H9 (cell line): Measurements from ENCODE around the gene MCF2L. TPM values are rescaled to one million over a fixed set of nuclear protein-coding genes. Genes with fewer than 3 reads are reported as not detected.

Experiments used
- DNase-seq: peaks from one replicate; pipeline ENCODE4 v3.0.0-alpha.2; 2017
- H2AFZ ChIP-seq: one replicate; pipeline ENCODE4 v1.6.1; 2013; ENCODE audit warnings: mild to moderate bottlenecking, low read length, control low read depth, moderate library complexity
- H2AK5ac ChIP-seq: 2 replicates; pipeline ENCODE4 v1.6.1; 2013; ENCODE audit warnings: low read length, control low read depth, mixed read lengths; ENCODE audit not compliant: insufficient read length
- H2BK120ac ChIP-seq: one replicate; pipeline ENCODE4 v1.6.1; 2013; ENCODE audit warnings: low read depth, mild to moderate bottlenecking, low read length, control low read depth, inconsistent platforms; ENCODE audit not compliant: poor library complexity, severe bottlenecking
- H2BK12ac ChIP-seq: 2 replicates; pipeline ENCODE4 v1.6.1; 2013; ENCODE audit warnings: low read length, control low read depth, mixed read lengths, low read depth; ENCODE audit not compliant: insufficient read length
- H2BK15ac ChIP-seq: 2 replicates; pipeline ENCODE4 v1.6.1; 2013; ENCODE audit warnings: low read depth, low read length, control low read depth
- H2BK20ac ChIP-seq: one replicate; pipeline ENCODE4 v1.6.1; 2013; ENCODE audit warnings: low read depth, mild to moderate bottlenecking, low read length, control low read depth, inconsistent platforms; ENCODE audit not compliant: poor library complexity, severe bottlenecking
- H2BK5ac ChIP-seq: 2 replicates; pipeline ENCODE4 v1.6.1; 2013; ENCODE audit warnings: low read length, control low read depth, mixed read lengths; ENCODE audit not compliant: insufficient read length
- H3K14ac ChIP-seq: 2 replicates; pipeline ENCODE4 v1.6.1; 2013; ENCODE audit warnings: low read length, control low read depth; ENCODE audit not compliant: insufficient read depth
- H3K18ac ChIP-seq: 2 replicates; pipeline ENCODE4 v1.6.1; 2013; ENCODE audit warnings: low read depth, mild to moderate bottlenecking, mixed read lengths, low read length, control low read depth; ENCODE audit not compliant: insufficient read length
- H3K23ac ChIP-seq: 2 replicates; pipeline ENCODE4 v1.6.1; 2013; ENCODE audit warnings: low read length, control low read depth, mixed read lengths, low read depth; ENCODE audit not compliant: insufficient read length
- H3K23me2 ChIP-seq: 2 replicates; pipeline ENCODE4 v1.6.1; 2013; ENCODE audit warnings: low read depth, mild to moderate bottlenecking, mixed read lengths, low read length, control low read depth; ENCODE audit not compliant: insufficient read length, poor library complexity, severe bottlenecking
- H3K27ac ChIP-seq: 2 replicates; pipeline ENCODE4 v1.5.1; 2013; ENCODE audit warnings: low read length, control low read depth, mixed read lengths, low read depth; ENCODE audit not compliant: insufficient read length
- H3K27me3 ChIP-seq: 2 replicates; pipeline ENCODE4 v1.6.1; 2013; ENCODE audit warnings: low read length, control low read depth, inconsistent platforms; ENCODE audit not compliant: insufficient read depth
- H3K4ac ChIP-seq: 2 replicates; pipeline ENCODE4 v1.6.1; 2013; ENCODE audit warnings: low read depth, mild to moderate bottlenecking, control low read depth, inconsistent platforms, low read length, moderate library complexity
- H3K4me1 ChIP-seq: 2 replicates; pipeline ENCODE4 v1.6.1; 2013; ENCODE audit warnings: low read length, control low read depth, inconsistent platforms; ENCODE audit not compliant: insufficient read depth
- H3K4me2 ChIP-seq: 2 replicates; pipeline ENCODE4 v1.6.1; 2013; ENCODE audit warnings: low read length, control low read depth, mixed read lengths; ENCODE audit not compliant: insufficient read length, insufficient read depth
- H3K56ac ChIP-seq: 2 replicates; pipeline ENCODE4 v1.6.1; 2013; ENCODE audit warnings: low read depth, mild to moderate bottlenecking, mixed read lengths, low read length, control low read depth; ENCODE audit not compliant: insufficient read length
- H3K79me1 ChIP-seq: 2 replicates; pipeline ENCODE4 v1.6.1; 2013; ENCODE audit warnings: low read depth, mild to moderate bottlenecking, moderate library complexity, low read length, control low read depth, inconsistent platforms; ENCODE audit not compliant: insufficient read depth, poor library complexity, severe bottlenecking
- H3K79me2 ChIP-seq: 2 replicates; pipeline ENCODE4 v1.6.1; 2013; ENCODE audit warnings: low read length, control low read depth, inconsistent platforms; ENCODE audit not compliant: insufficient read depth
- H3K9ac ChIP-seq: 2 replicates; pipeline ENCODE4 v1.6.1; 2013; ENCODE audit warnings: low read length, control low read depth, mixed read lengths; ENCODE audit not compliant: insufficient read length; ENCODE audit errors: extremely low read depth
- H3K9me3 ChIP-seq: one replicate; pipeline ENCODE4 v1.6.1; 2013; ENCODE audit warnings: low read depth, low read length, inconsistent platforms; ENCODE audit not compliant: control insufficient read depth
- H3T11ph ChIP-seq: one replicate; pipeline ENCODE4 v1.6.1; 2013; ENCODE audit warnings: mild to moderate bottlenecking, low read length, control low read depth, inconsistent platforms
- H4K20me1 ChIP-seq: one replicate; pipeline ENCODE4 v1.6.1; 2013; ENCODE audit not compliant: control insufficient read depth, insufficient read length, insufficient read depth
- H4K5ac ChIP-seq: 2 replicates; pipeline ENCODE4 v1.6.1; 2013; ENCODE audit warnings: low read depth, mild to moderate bottlenecking, mixed read lengths, low read length, control low read depth; ENCODE audit not compliant: insufficient read length
- H4K8ac ChIP-seq: replicated peaks from 2 replicates; pipeline ENCODE4 v1.6.1; 2013; ENCODE audit warnings: low read length, control low read depth, mixed read lengths, low read depth; ENCODE audit not compliant: insufficient read length
- H4K91ac ChIP-seq: 2 replicates; pipeline ENCODE4 v1.6.1; 2013; ENCODE audit warnings: low read depth, mild to moderate bottlenecking, moderate library complexity, mixed read lengths, low read length, control low read depth; ENCODE audit not compliant: insufficient read length
- H3K27ac Mint-ChIP-seq, 3 experiments: 2 replicates in 2 of 3; 3 replicates in 1 of 3; pipeline ENCODE4 v1.8.0; 2020 to 2021; ENCODE audit warnings: mixed read lengths in 3 of 3, mild to moderate bottlenecking in 1 of 3, moderate library complexity in 1 of 3
- H3K27me3 Mint-ChIP-seq: 2 replicates; pipeline ENCODE4 v1.8.0; 2021; ENCODE audit warnings: low read depth, mild to moderate bottlenecking, moderate library complexity, mixed read lengths
- H3K36me3 Mint-ChIP-seq, 3 experiments: 2 replicates in 2 of 3; 3 replicates in 1 of 3; pipeline ENCODE4 v1.8.0; 2020 to 2021; ENCODE audit warnings: low read depth in 3 of 3, mixed read lengths in 3 of 3; ENCODE audit not compliant: insufficient read depth in 1 of 3
- H3K4me1 Mint-ChIP-seq, 2 experiments: 2 replicates each; pipeline ENCODE4 v1.8.0; 2020; ENCODE audit warnings: mixed read lengths in 2 of 2
- H3K4me3 Mint-ChIP-seq, 2 experiments: 2 replicates in 1 of 2; 3 replicates in 1 of 2; pipeline ENCODE4 v1.8.0; 2020 to 2021; ENCODE audit warnings: mild to moderate bottlenecking in 2 of 2, mixed read lengths in 2 of 2, moderate library complexity in 1 of 2
- H3K9me3 Mint-ChIP-seq, 2 experiments: 2 replicates in 1 of 2; 3 replicates in 1 of 2; pipeline ENCODE4 v1.8.0; 2020; ENCODE audit warnings: mild to moderate bottlenecking in 2 of 2, mixed read lengths in 2 of 2, moderate library complexity in 1 of 2
- CTCF ChIP-seq: fragments of 200-600 bp; sonication (generic); conservative IDR thresholded peaks from 3 replicates; pipeline ENCODE4 v1.8.0; 2021; ENCODE audit warnings: antibody characterized with exemption, mild to moderate bottlenecking
- WGBS: extraction: QIAGEN DNeasy Blood & Tissue Kit; methylation state at CpG from one replicate; pipeline ENCODE4 v1.1.7; 2013; ENCODE audit warnings: missing lambda C conversion rate, low lambda C conversion rate, mixed read lengths; ENCODE audit not compliant: insufficient read length; ENCODE audit errors: extremely low coverage; 5-methylcytosine and 5-hydroxymethylcytosine counted together
- total RNA-seq: library from RNA; stranded (reverse); gene quantifications from 2 replicates; pipeline ENCODE4 v1.2.1, GENCODE V29; 2021

MCF2L gene
- total RNA-seq, 1 experiment from 2014 or later: 18.5 TPM

GRCh38 chr13:113016526-113017295, 47.7 kb downstream of the MCF2L start:
- no peaks in the 10 kb centered on the region for H3K9me3 ChIP-seq
- no peaks in the 10 kb centered on the region for H3K23me2 ChIP-seq
- H3K4me2 ChIP-seq: no peak overlapping the region
- no peak overlapping the region for H2BK12ac ChIP-seq
- H2BK5ac ChIP-seq: no peak overlapping the region
- no peaks in the 10 kb centered on the region for H3K79me1 ChIP-seq
- H2AK5ac ChIP-seq: no peak overlapping the region
- no peak overlapping the region for H4K8ac ChIP-seq
- no peak overlapping the region for H2AFZ ChIP-seq
- H3K4me3 Mint-ChIP-seq: no peak overlapping the region
- no peak for DNase-seq
- no peak overlapping the region for H3K23ac ChIP-seq
- no peak overlapping the region for H4K91ac ChIP-seq
- no peaks in the 10 kb centered on the region for H4K20me1 ChIP-seq
- no peak overlapping the region for H3K9ac ChIP-seq
- H2BK15ac ChIP-seq: no peak overlapping the region
- no peak overlapping the region for H2BK120ac ChIP-seq
- WGBS: no CpG with 5 or more reads among the region's 41 CpGs
- peak overlapping the region in 1 of 3 experiments; percentile 82; a peak in 2 of 7 replicates for H3K27ac Mint-ChIP-seq
- H3K18ac ChIP-seq: no peak overlapping the region
- H3K4ac ChIP-seq: no peak overlapping the region
- H4K5ac ChIP-seq: no peak overlapping the region
- H3K27me3 ChIP-seq: no peaks in the 10 kb centered on the region
- no peaks in the 10 kb centered on the region for H3K27me3 Mint-ChIP-seq
- TF ChIP-seq CTCF: no peak
- no peaks in the 10 kb centered on the region for H3K79me2 ChIP-seq
- peaks cover 0 to 8% (median 0%) of the 10 kb centered on the region in 3 experiments; a peak in 4 of 7 replicates for H3K36me3 Mint-ChIP-seq
- H3K4me1 ChIP-seq: no peaks in the 10 kb centered on the region
- H3T11ph ChIP-seq: no peak overlapping the region
- no peak overlapping the region for H3K14ac ChIP-seq
- H3K4me1 Mint-ChIP-seq: no peaks in the 10 kb centered on the region
- H3K9me3 Mint-ChIP-seq: peaks cover 3 to 9% of the 10 kb centered on the region in 2 experiments; a peak in 3 of 5 replicates
- H2BK20ac ChIP-seq: no peak overlapping the region
- no peak overlapping the region for H3K27ac ChIP-seq
- no peak overlapping the region for H3K56ac ChIP-seq
